Astrocyte of the cerebellum (primary cell): ENCODE measurements around the gene PREX1.

ENCODE experiments used
- DNase-seq: peaks from one replicate; pipeline ENCODE4 v3.0.0-alpha.2; 2011; ENCODE audit warnings: low read depth
- H3K4me3 ChIP-seq: 2 replicates; pipeline ENCODE4 v1.5.1; 2011; ENCODE audit warnings: mild to moderate bottlenecking, low read depth, low read length, moderate library complexity
- in situ Hi-C: cut with HindIII; loops from 2 replicates; pipeline ENCODE4 v1.10.0; 2017; ENCODE audit warnings: low sequenced_read_pairs
- TF ChIP-seq, protein P1 (sequence below): IDR thresholded peaks from 2 replicates; pipeline ENCODE4 v1.5.1; 2012; ENCODE audit warnings: low read length, low read depth, moderate library complexity, mild to moderate bottlenecking; ENCODE audit errors: missing control alignments

PREX1 gene

DNA sequence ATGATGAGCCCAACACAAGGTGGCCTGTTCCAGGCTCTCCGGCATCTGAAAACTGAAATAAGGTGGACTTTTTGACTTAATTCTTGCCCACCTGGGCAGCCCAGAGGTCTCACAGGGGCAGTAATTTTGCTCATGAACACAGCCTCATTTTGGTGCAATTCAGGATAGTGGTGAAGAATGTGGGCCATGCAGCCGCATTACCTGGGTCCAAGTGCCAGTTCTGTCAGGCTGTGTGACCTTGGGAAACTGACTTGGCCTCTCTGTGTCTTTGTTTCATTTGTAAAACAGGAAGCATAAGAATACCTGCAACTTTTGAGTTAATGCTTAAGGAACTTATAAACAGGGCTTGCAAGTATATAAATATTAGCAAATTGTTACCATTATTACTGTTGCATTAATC is 5.6 kb downstream of the PREX1 start:
- no peak for DNase-seq
- TF ChIP-seq, protein P1, sequence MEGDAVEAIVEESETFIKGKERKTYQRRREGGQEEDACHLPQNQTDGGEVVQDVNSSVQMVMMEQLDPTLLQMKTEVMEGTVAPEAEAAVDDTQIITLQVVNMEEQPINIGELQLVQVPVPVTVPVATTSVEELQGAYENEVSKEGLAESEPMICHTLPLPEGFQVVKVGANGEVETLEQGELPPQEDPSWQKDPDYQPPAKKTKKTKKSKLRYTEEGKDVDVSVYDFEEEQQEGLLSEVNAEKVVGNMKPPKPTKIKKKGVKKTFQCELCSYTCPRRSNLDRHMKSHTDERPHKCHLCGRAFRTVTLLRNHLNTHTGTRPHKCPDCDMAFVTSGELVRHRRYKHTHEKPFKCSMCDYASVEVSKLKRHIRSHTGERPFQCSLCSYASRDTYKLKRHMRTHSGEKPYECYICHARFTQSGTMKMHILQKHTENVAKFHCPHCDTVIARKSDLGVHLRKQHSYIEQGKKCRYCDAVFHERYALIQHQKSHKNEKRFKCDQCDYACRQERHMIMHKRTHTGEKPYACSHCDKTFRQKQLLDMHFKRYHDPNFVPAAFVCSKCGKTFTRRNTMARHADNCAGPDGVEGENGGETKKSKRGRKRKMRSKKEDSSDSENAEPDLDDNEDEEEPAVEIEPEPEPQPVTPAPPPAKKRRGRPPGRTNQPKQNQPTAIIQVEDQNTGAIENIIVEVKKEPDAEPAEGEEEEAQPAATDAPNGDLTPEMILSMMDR = no peak
- in situ Hi-C loops = no loop called here
- H3K4me3 ChIP-seq = no peak overlapping the region

DNA sequence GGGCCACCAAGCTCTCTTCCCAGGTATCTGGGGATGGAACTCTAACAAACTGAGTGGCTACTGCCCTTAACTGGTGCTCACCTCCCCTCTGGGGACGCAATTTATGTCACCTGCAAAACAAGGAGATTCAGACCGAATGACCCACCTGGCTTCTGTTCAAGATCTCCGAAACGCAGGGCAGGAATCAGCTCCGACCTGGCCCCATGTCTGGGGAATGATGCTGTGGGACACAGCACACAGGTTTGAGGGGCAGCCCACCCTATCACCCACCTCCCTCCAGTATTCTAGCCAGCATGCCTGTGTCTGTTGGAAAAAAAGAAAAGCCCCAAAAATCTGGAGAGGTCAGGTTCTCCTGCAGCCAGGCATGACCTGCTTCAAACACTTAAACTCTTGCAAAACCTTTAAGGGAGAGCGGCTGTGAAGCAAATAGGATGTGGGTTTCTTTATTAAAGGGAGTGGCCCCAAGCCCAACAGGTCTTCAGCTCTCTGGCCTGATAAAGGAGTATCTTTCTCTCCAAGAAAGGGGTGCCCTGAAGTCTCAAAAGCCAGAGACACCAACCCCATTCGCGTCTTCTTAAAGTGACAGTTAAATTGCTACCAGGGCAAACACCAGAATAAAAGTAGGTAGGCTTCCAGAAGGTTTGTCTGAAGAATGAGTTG is 6.4 kb downstream of the PREX1 start:
- in situ Hi-C loops = no loop called here
- DNase-seq = no peak
- TF ChIP-seq, protein P1 = no peak
- no peak overlapping the region for H3K4me3 ChIP-seq

DNA sequence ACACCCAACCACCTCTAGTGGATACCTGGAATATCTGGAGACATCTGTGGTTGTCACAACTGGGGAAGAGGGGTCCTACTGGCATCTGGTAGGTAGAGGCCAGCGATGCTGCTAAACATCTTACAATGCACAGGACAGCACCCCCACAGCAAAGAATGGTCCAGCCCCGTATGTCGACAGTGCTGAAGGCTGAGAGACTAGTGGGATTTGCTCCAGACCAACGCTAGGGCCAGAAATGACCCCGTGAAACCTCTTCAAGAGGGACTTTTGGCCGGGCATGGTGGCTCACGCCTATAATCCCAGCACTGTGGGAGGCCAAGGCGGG is 7.2 kb downstream of the PREX1 start:
- DNase-seq = no peak
- H3K4me3 ChIP-seq = no peak overlapping the region
- TF ChIP-seq, protein P1 = no peak
- in situ Hi-C loops = no loop called here

DNA sequence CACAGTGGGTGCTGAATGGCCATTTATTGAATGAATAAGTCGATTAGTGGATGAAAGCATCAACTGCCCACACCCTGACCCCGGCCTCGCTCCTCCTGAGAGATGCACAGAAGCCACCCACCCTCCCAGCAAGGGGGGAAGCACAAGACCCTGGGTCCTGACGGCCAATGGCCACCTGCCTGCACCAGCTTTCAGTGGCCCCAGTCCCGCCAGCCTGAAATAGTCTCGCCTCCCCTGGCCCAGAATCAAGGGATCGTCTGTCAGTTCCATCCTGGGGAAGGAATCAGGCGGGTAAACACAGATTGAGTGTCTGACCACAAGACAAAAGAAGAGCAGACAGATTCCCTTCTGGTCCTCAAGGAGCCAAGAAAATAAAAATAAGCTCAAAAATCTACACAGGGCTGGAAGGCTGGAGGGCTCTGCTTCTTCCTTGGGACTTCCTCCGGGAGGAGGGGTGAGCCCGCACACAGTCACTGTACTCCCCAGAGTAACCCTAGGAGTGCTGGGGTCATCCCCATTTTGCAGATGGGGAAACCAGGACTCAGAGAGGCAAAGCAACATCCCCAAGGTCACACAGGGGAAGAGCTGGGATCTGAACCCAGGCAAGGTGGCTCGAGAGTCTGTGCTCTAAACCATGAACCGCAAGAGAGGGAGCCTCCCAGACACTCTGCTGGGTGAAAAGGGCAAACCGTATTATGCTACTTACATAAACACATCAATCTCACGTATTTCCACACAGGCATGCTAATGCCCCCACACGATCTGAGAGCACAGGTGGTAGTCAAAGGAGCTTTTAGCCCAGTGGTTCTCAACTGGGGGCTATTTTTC is 7.8 kb downstream of the PREX1 start:
- in situ Hi-C loops = no loop called here
- TF ChIP-seq, protein P1 = no peak
- DNase-seq = no peak
- no peak overlapping the region for H3K4me3 ChIP-seq

DNA sequence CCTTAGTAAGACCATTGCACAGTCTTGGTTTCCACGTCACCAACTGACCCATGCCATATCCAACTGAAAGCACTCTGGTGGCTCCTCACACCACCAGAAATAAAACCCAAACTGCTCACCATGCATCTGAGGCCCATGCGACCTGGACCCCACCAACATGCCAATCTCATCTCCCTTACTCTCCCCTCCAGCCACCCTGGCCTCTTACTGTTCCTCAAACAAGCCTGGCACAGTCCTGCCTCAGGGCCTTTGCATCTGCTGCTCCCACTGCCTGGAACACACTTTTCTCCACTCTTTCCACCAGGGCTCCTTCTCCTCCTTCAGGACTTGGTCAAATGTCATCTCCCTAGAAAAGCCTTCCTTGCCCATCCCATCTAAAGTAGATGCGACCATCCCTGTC is 8.7 kb downstream of the PREX1 start:
- H3K4me3 ChIP-seq = no peak overlapping the region
- in situ Hi-C loops = no loop called here
- DNase-seq = no peak
- TF ChIP-seq, protein P1 = no peak

DNA sequence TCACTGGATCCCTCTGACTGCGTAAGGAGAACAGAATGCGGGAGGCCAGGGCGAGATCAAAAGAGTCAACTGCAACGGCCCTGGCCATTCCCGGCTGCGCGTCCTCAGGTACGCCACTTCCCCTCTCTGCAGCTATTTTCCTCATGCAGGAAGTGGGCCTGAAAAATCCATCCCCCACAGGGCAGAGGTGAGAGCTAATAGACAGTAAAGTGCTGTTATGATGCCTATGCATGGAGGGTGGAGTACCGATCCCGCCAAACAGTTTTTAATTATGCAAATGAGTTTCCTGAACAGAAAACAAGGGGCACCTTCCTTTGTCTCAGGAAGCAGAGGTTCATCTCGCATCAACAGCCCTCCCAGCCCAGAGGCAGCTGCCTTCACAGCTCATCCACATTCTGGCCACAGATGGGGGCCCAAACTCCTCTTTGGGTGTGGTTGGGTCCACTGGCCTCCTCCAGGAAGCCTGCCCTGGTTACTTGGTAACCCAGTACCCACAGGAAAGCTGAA is 9.3 kb downstream of the PREX1 start:
- TF ChIP-seq, protein P1 = no peak
- no peak for DNase-seq
- in situ Hi-C loops = no loop called here
- H3K4me3 ChIP-seq = no peak overlapping the region
